ENCODE data around the gene GLOD4.
"Not testable (repeated sequence)": the region's sequence is repeated elsewhere in the genome, so short reads cannot be mapped to it uniquely, and the experiment has no call there.

Gene GLOD4

GRCh38 chr17:789931-790873 is 8.1 kb upstream of the GLOD4 start:
- not testable (repeated sequence) for H3K27me3 ChIP-seq (ENCODE audit: insufficient read depth, poor library complexity, severe bottlenecking); H3K4me3 ChIP-seq (replicated peaks; ENCODE audit: insufficient read depth, low read length); DNase-seq (ENCODE audit: low read depth in 1 of 2, low spot score in 1 of 2); H3K27ac ChIP-seq (replicated peaks)

- no peak for DNase-seq (ENCODE audit: low read depth in 1 of 2, low spot score in 1 of 2)
- no peak overlapping the region for H3K27ac ChIP-seq (replicated peaks)
These were observed 7.2 kb upstream of the GLOD4 start for GRCh38 chr17:789160-789840.

GRCh38 chr17:788551-788950 is 6.5 kb upstream of the GLOD4 start:
- Histone ChIP-seq H3K4me3 (replicated peaks; ENCODE audit: insufficient read depth, low read length) (no peak overlapping the region), H3K27me3 (ENCODE audit: insufficient read depth, poor library complexity, severe bottlenecking) (no peaks in the 10 kb centered on the region), H3K27ac (replicated peaks) (no peak overlapping the region)
- no peak for DNase-seq (ENCODE audit: low read depth in 1 of 2, low spot score in 1 of 2)
- TF ChIP-seq SPI1 (IDR thresholded peaks at IDR 0.05; ENCODE audit: borderline replicate concordance, low read depth): no peak
- no peak for TF ChIP-seq GABPA (IDR thresholded peaks at IDR 0.05; ENCODE audit: low read depth)
- TF ChIP-seq CTCF (IDR thresholded peaks at IDR 0.05; ENCODE audit: insufficient read depth, low read length): no peak
- no peak for TF ChIP-seq REST (IDR thresholded peaks at IDR 0.05; ENCODE audit: insufficient replicate concordance, low read depth)
- TF ChIP-seq POLR2AphosphoS5 (IDR thresholded peaks at IDR 0.05; ENCODE audit: low read depth): no peak

More at GRCh38 chr17:789160-789840, 7.2 kb upstream of the GLOD4 start:
- TF ChIP-seq REST (IDR thresholded peaks at IDR 0.05; ENCODE audit: insufficient replicate concordance, low read depth) (no peak), GABPA (IDR thresholded peaks at IDR 0.05; ENCODE audit: low read depth) (no peak), POLR2AphosphoS5 (IDR thresholded peaks at IDR 0.05; ENCODE audit: low read depth) (no peak), SPI1 (IDR thresholded peaks at IDR 0.05; ENCODE audit: borderline replicate concordance, low read depth) (no peak), CTCF (IDR thresholded peaks at IDR 0.05; ENCODE audit: insufficient read depth, low read length) (no peak)
- Histone ChIP-seq H3K27me3 (ENCODE audit: insufficient read depth, poor library complexity, severe bottlenecking) (no peaks in the 10 kb centered on the region), H3K4me3 (replicated peaks; ENCODE audit: insufficient read depth, low read length) (no peak overlapping the region)

GRCh38 chr17:787641-788221 is 5.7 kb upstream of the GLOD4 start:
- Histone ChIP-seq H3K27ac (replicated peaks) (no peak overlapping the region), H3K27me3 (ENCODE audit: insufficient read depth, poor library complexity, severe bottlenecking) (no peaks in the 10 kb centered on the region), H3K4me3 (replicated peaks; ENCODE audit: insufficient read depth, low read length) (no peak overlapping the region)
- TF ChIP-seq CTCF (IDR thresholded peaks at IDR 0.05; ENCODE audit: insufficient read depth, low read length): no peak
- no peak for TF ChIP-seq POLR2AphosphoS5 (IDR thresholded peaks at IDR 0.05; ENCODE audit: low read depth)
- no peak for TF ChIP-seq SPI1 (IDR thresholded peaks at IDR 0.05; ENCODE audit: borderline replicate concordance, low read depth)
- TF ChIP-seq REST (IDR thresholded peaks at IDR 0.05; ENCODE audit: insufficient replicate concordance, low read depth): no peak
- TF ChIP-seq GABPA (IDR thresholded peaks at IDR 0.05; ENCODE audit: low read depth): no peak
- DNase-seq (ENCODE audit: low read depth in 1 of 2, low spot score in 1 of 2): no peak

- not testable (repeated sequence) for H3K27ac ChIP-seq (replicated peaks); H3K27me3 ChIP-seq (ENCODE audit: insufficient read depth, poor library complexity, severe bottlenecking); DNase-seq (ENCODE audit: low read depth in 1 of 2, low spot score in 1 of 2); H3K4me3 ChIP-seq (replicated peaks; ENCODE audit: insufficient read depth, low read length)
These were observed 3.8 kb upstream of the GLOD4 start for GRCh38 chr17:785901-786300.
